ENCODE data around the gene ZAP70. TPM values are rescaled to one million over a fixed set of nuclear protein-coding genes. Genes with fewer than 3 reads are reported as not detected.

The ZAP70 gene
- total RNA-seq, 4 donors from 2014 or later = 2.3 to 3.3 (median 3.1) TPM

GRCh38 chr2:97701851-97702465 lies 11.4 kb upstream of the ZAP70 start:
- no peak for TF ChIP-seq CTCF (IDR thresholded peaks at IDR 0.05; ENCODE audit: low read depth)

GRCh38 chr2:97702731-97703470 lies 10.5 kb upstream of the ZAP70 start:
- no peak for TF ChIP-seq CTCF (IDR thresholded peaks at IDR 0.05; ENCODE audit: low read depth)

- no peak for TF ChIP-seq CTCF (IDR thresholded peaks at IDR 0.05; ENCODE audit: low read depth)
These were observed 9.6 kb upstream of the ZAP70 start for GRCh38 chr2:97703741-97704140.

- no peak for TF ChIP-seq CTCF (IDR thresholded peaks at IDR 0.05; ENCODE audit: low read depth)
These were observed 8.4 kb upstream of the ZAP70 start for GRCh38 chr2:97704989-97705388.

- TF ChIP-seq CTCF (IDR thresholded peaks at IDR 0.05; ENCODE audit: low read depth) = no peak
These were observed 7.3 kb upstream of the ZAP70 start for GRCh38 chr2:97706112-97706511.

- TF ChIP-seq CTCF (IDR thresholded peaks at IDR 0.05; ENCODE audit: low read depth) = no peak
These were observed 6.5 kb upstream of the ZAP70 start for GRCh38 chr2:97706708-97707345.

- no peak for TF ChIP-seq CTCF (IDR thresholded peaks at IDR 0.05; ENCODE audit: low read depth)
These were observed 5.9 kb upstream of the ZAP70 start for GRCh38 chr2:97707362-97708047.

All from subcutaneous adipose tissue (tissue), 4 donors.